ENCODE data around the gene C13orf46. TPM values are rescaled to one million over a fixed set of nuclear protein-coding genes. Genes with fewer than 3 reads are reported as not detected.

C13orf46 gene
- total RNA-seq, 1 experiment from 2014 or later, result 0.12 TPM

GRCh38 chr13:113938716-113939115 is 35.2 kb downstream of the C13orf46 start:
- no peak for DNase-seq (ENCODE audit: low spot score)

GRCh38 chr13:113938246-113938645 is 35.6 kb downstream of the C13orf46 start:
- no peak for DNase-seq (ENCODE audit: low spot score)

DNA sequence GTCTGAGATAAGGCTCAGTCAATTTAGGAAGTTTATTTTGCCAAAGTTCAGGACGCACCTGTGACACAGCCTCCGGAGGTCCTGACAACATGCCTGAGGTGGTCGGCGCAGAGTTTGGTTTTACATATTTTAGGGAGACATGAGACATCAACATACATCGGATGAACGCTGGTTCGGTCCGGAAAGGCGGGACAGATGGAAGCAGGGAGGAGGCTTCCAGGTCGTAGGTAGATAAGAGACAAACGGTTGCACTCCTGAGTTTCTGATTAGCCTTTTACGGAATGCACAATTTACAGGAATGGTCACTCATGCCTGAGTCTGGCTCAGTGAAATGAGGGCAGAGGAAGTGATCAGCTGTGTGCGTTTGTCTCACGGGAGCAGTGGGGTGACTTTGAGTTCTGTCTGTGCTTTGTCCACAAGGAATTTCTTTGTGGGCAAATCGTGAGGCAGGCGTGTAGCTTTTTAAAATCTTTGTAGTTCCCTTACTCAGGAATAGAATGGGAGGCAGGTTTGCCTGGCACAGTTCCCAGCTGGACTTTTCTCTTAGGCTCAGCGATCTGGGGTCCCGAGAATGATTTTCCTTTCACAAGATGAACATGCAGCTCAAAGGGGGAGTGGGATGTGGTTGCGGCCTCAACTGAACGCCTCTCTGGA is 36.2 kb downstream of the C13orf46 start:
- DNase-seq (ENCODE audit: low spot score), result no peak

- DNase-seq (ENCODE audit: low spot score), result no peak
Observed at GRCh38 chr13:113937073-113937472, 36.8 kb downstream of the C13orf46 start.

GRCh38 chr13:113936166-113936965 is 37.5 kb downstream of the C13orf46 start:
- DNase-seq (ENCODE audit: low spot score), result no peak

DNA sequence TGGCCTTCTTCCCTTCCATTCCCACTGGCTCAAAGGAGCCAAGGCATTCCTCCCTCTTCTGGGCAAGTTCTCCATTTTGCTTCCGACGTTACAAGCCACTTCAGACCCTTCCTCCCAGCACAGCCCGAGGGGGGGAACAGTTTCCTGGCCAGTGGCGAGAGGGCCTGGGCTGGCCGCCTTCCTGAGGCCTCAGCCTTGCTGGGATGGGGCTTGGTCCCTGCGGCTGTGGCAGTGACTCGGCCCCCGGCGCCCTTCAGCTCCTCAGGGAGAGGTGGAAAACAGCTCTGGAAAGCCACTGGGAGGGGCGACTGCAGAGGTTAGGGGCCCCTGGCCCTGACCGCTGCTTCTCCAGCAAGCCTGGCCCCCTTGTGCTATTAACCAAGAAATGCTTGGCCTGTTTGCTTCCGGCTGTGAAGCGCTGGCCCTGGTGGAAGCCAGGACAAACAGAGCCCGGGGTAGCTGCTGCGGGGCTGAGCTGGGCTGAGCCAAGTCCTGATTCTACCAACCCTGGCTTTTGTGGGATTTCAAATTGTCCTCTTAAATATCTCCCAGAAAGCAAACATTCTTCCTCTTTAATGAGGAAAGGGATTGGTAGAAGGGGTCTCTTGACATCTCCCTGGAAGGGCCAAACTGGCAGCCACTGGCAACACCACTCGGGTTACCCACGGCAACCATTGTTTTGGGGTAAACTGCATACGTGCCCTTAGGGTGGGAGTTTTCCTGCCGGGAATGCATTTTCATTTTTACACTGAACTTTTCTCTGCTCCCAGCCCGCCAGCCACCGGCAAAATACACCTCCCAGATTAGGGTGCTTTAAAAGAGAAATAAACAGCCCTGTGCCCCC is 38.7 kb downstream of the C13orf46 start:
- DNase-seq (ENCODE audit: low spot score), result no peak

- no peak for DNase-seq (ENCODE audit: low spot score)
Observed at GRCh38 chr13:113934576-113934975, 39.3 kb downstream of the C13orf46 start.

DNA sequence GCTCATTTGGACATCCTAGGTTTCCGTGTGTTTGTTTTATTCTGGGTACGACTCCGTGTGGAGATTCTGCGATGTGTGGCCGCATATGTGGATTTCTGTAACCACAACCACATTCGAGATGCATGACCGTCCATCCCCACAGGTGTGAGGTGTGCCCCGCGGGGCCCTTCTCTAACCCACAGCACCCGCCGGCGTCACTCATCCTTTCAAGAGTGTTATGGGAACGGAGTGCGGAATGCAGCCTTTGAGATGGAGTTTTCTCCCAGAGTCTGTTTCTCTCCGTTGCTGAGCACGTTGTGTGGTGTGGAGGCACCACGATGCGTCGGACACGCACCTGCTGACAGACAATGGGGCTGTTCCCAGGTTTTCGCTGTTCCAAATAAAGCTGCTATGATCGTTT is 40.0 kb downstream of the C13orf46 start:
- DNase-seq (ENCODE audit: low spot score), result no peak

- DNase-seq (ENCODE audit: low spot score), result no peak
Observed at GRCh38 chr13:113931841-113932459, 41.9 kb downstream of the C13orf46 start.

- peak; percentile 47 for DNase-seq (ENCODE audit: low spot score)
Observed at GRCh38 chr13:113930671-113931637, 42.9 kb downstream of the C13orf46 start.

GRCh38 chr13:113929628-113930615 is 44.0 kb downstream of the C13orf46 start:
- no peak for DNase-seq (ENCODE audit: low spot score)

DNA sequence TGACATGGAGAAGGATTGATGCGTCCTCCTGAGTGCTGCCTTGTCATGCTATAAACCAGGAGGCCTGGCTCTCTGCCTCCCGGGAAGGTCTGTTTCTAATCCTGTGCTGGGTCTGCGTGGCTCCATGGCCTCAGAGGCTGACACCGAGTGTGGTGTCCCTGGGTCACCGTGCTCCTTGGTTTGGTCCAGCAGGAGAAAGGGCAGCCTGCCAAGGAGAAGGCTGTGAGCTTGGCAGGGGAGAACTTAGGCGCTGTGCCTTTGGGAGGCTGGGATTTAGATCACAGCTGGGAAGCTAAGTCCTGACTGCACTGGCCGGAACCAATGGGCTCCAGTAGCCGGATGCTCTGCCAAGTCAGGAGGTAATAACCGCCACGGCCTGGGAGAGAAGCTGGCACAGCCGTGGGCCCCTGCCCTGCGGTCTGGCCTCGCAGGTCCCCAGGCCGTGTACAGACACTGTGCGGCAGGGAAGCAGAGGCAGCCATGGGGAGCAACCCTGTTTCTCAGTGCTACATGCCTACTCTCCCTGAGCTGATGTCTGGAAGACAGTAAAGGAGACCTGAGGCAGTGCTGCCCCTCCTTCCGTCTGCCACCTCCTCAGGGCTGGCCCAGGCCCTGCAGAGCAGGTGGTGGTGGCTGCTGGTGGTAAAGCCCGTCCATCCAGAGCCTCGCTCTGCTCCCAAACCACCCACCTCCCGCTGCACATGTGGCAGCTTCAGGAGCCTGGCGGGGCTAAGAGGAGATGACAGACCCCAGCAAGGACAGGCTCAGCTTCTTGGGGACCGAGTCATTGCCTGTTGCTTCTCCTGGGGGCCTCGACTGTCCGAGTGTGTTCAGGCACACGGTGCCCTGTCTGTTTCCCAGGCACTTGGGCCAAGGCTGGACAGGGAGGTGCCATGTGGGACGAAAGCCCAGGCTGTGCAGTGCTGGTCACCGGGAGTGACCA is 44.9 kb downstream of the C13orf46 start:
- DNase-seq (ENCODE audit: low spot score), result peak; percentile 75

DNA sequence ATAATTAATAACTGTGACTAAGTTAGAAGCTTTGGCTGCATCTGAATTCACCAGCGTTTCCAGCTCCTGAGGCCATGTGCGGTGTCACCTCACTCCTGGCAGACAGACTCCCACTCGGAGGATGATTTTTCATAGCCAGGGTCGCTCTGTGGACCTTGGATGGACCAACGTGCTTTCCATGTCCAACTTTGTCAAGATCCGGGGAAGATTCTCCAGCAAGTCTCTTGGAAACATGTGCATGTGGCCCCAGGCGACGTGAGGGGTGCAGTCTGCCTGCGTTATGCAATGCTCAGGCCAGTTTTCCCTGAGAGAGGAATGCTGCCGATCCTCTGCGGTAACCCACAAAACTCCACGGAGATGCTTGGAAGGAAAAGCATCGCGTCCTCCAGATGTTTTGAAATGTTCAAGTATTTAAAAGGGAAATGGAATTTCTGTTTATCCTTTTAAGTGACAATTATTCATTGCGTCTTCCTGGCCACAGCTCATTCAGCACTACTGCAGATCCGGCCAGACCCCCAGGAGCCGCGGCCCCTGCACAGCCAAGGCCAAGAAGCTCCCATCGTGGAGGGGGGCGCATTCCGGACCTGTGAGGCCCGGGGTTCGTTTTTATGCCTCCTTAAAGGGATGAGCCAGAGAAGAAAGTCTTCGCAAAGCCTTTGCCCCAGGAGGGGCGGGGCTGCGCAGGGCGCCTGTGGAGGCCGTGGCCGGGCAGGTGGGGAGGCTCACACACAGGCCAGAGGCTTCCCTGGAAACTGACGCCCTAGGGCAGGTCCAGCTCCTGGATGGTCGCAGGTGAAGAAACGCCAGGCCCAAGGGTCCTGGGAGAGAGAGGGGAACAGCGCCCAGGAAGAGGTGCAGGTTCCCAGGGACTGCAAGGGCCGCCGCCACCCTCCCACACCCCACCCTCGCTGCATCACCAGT is 46.0 kb downstream of the C13orf46 start:
- peak; percentile 94 for DNase-seq (ENCODE audit: low spot score)

- no peak for DNase-seq (ENCODE audit: low spot score)
Observed at GRCh38 chr13:113926951-113927660, 46.8 kb downstream of the C13orf46 start.

GRCh38 chr13:113926301-113926761 is 47.5 kb downstream of the C13orf46 start:
- no peak for DNase-seq (ENCODE audit: low spot score)

DNA sequence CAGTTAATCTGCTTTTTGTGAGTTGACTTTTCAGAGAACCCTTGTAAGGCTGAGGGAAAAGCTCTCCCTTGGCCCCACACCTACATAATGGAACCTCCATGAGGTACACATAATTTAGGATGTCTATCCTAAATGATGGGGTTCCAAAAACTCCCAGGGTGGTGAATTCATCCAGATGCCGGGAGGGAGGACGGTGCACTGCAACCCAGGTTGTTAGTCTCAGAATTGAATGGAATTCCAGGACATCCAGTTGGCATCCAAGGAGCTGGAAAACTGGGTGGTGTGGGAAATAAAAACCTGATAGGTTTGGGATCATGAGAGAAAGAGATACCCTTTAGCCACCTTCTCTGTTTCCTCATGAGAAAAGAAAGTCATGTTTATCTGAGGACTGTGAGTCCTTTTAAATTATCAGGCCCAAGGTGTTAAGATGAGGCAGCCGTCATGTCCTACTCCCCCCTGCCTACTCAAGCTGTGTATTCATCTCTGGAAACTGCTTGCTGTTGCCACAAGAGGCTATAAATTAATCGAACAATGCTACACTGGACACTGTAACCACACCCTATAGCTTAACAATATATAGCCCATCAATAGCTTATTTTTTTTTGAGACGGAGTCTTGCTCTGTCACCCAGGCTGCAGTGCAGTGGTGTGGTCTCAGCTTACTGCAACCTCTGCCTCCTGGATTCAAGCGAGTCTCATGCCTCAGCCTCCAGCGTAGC is 49.5 kb downstream of the C13orf46 start:
- DNase-seq (ENCODE audit: low spot score), result no peak
